Neural cell (in vitro differentiated cells): ENCODE results near the gene AQP3.

Source experiments
- EZH2 ChIP-seq: fragments of 200-600, 300-800 bp; shearing (Covaris generic), sonication (generic); IDR thresholded peaks from 2 replicates; pipeline ENCODE4 v1.6.1; 2014; ENCODE audit warnings: antibody characterized with exemption, low read length, borderline replicate concordance, mild to moderate bottlenecking; ENCODE audit not compliant: insufficient read depth, poor library complexity, severe bottlenecking
- REST ChIP-seq: IDR thresholded peaks from 2 replicates; pipeline ENCODE4 v1.6.1; 2012; ENCODE audit warnings: borderline replicate concordance
- SMC3 ChIP-seq: fragments of 450-650 bp; conservative IDR thresholded peaks from 2 replicates; pipeline ENCODE4 v1.6.1; 2014; ENCODE audit warnings: antibody characterized with exemption, mild to moderate bottlenecking, moderate library complexity; ENCODE audit not compliant: poor library complexity

- TF ChIP-seq REST: no peak
- no peak for TF ChIP-seq EZH2
- TF ChIP-seq SMC3: no peak
Observed at GRCh38 chr9:33419708-33420303, 27.6 kb downstream of the AQP3 start.
